GM12874 (cell line): ENCODE results near the gene RAD51B.

ENCODE experiments used
- TF ChIP-seq, protein P1 (sequence below): IDR thresholded peaks from 2 replicates; pipeline ENCODE4 v1.5.1; 2011; ENCODE audit warnings: low read depth, mild to moderate bottlenecking, control low read depth, low read length, moderate library complexity; ENCODE audit not compliant: insufficient read depth

RAD51B gene

DNA sequence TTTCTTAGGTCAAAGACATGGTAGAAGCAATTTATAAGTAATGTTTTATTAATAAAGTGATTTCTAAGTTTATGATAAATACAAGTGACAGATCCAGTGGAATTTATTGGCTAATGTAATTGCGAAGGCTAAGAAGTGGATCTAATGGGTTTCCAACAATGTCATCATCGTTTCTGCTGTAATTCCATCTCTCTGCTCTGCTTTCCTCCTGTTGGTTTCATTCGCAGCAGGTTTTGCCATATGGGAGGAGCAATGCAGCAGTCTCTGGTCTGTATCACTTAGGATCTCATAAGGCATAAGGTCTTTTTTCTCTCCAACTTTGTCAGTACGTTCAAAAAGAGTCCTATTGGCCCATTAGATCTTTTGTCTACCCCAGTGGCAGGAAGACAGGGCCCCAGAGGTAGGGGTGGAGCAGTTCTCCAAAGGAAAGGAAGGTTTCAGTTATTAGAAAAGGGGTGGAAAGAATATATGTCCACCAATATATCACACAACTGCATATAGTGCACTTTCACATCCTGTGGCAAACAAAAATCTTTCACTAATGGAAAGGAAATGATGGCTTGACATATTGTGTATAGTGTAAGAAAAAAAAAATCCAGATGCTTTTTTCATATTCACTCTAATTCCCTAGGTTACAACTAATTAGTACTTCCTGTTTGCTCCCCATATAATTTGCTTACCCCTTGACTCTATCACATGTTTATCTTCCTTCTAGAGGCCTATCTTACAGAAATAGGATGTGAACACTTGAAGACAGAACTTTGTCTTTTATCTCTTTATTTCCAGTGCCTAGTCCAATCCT, 522.0 kb downstream of the RAD51B start:
- TF ChIP-seq, protein P1, sequence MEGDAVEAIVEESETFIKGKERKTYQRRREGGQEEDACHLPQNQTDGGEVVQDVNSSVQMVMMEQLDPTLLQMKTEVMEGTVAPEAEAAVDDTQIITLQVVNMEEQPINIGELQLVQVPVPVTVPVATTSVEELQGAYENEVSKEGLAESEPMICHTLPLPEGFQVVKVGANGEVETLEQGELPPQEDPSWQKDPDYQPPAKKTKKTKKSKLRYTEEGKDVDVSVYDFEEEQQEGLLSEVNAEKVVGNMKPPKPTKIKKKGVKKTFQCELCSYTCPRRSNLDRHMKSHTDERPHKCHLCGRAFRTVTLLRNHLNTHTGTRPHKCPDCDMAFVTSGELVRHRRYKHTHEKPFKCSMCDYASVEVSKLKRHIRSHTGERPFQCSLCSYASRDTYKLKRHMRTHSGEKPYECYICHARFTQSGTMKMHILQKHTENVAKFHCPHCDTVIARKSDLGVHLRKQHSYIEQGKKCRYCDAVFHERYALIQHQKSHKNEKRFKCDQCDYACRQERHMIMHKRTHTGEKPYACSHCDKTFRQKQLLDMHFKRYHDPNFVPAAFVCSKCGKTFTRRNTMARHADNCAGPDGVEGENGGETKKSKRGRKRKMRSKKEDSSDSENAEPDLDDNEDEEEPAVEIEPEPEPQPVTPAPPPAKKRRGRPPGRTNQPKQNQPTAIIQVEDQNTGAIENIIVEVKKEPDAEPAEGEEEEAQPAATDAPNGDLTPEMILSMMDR = no peak

DNA sequence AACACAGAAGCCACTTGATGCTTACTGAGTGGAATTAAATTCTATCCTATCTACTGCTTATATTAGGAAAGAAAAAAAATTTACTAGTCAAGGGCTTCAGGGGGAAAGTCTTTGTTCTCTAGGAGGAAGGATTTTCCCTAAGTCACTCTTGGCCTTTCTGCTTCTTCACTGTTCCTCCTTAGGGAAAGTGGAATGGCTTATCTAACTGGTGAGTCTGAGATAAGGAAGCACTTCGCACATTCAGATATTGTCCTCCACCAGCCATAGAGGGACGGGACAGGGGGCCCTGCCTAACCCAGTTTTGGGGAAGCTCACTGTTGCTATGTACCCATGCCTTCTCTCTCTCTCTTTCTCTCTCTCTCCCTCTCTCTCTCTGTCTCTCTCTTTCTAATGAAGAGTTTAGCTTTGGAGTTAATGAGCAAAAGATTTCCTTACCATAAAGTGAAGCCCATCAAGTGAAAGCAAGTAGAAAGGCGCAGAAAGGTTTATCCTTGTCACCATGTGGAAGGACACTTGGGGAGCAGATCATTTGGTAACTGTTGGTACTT, 522.7 kb downstream of the RAD51B start:
- TF ChIP-seq, protein P1 = no peak

DNA sequence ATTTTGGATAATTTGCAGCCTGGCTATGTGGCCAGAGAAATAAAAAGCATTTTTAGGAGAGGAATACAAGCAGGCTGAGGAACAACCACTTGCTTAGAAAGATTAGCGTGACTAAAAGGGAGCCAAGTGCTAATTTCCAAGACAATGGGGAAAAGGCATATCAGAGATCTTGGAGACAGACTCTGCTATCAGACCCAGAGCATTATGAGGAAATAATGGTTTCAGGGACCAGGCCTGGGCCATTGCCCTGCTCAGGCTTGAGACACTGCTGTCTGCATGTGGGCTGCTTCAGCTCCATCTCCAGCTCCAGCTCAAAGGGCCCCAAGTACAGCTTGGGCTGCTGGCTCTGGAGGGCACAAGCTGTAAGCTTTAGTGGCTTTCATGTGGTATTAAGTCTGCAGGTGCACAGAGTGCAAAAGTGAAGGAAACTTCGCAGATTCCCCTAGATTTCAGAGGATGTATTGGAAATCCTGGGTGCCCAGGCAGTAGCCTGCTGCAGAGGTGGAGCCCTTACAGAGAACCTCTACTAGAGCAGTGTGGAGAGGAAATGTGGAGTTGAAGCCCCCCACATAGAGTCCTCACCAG, 524.0 kb downstream of the RAD51B start:
- TF ChIP-seq, protein P1 = no peak

DNA sequence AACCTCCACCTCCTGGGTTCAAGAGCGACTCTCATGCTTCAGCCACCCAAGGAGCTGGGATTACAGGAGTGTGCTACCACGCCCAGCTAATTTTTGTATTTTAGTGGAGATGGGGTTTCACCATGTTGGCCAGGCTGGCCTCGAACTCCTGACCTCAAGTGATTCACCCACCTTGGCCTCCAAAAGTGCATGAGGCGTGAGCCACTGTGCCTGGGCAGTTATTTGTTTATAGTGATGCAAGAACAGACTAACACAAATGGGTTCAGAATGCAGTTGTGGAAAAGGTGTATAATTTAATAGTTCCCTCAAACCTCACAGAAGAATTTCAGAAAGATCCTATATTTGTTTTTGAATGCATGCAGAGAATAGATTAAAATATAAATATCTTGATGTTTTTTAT, 526.2 kb downstream of the RAD51B start:
- TF ChIP-seq, protein P1 = no peak

DNA sequence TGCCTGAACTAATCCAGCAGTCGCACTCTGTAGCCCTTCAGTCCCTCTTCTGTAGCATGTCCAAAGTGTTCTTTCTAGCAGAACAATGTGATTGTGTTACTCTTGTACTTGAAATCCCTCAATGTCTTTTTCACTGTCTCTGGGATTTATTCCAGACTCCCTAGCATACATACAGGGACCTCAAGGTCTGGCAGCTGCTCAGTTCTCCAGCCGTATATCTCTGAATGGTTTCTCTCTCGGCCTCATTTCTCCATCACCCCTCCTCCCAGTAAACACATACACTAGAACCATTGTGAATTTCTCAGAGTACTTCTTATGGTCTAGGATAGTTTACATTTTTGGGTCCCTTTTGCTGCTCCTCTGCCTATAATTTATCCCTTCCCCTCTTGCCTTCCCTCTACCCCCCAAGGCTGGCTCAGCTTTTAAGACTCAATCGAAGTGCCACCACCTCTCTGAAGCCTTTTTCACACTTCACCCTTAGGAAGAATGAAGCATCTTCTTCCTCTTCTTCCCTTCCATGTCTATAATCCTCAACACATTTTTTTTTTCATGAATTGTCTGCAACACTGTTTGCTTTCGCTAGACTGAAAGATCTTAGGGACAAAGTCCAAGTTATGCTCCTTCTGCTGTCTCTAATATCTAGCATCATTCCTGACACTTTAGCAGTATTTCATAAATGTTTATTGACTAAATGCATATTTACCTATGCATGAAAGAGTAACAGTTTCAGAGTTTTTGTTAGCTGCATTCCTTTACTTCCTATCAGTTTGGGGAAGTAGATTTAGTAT, 527.2 kb downstream of the RAD51B start:
- TF ChIP-seq, protein P1 = no peak

DNA sequence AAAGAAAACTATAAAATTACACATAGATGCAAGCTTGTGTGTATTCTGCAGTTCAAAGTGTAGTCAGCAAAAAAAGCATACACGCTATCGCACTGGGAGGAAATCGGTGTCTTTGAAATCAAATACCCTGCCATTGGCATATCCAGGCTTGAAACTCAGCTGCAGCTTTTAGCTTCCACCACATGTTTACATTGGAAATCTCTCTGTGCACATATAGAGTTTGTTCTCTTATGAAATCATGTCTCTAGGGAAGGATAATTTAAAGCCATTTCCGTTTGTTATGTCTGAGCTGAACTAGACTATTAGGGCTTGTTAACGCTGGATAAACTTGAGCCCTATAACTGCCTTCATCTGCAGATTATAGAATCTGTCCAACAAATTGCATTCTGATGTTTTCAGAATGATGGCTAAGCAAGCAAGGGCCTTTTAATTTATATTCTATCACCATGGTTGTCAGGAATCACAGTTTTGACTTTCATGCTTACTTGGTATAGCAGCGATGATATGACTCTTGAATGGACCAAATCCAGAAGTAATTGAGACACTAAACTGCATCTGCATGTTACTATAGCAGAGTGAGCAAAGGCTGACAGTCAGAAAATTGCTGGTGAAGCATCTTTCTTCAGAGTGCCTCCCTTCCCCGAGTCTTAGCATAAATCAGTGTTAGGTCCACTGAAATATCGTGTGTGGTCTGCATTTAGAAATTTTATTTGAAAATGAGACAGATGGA, 530.5 kb downstream of the RAD51B start:
- TF ChIP-seq, protein P1 = no peak

DNA sequence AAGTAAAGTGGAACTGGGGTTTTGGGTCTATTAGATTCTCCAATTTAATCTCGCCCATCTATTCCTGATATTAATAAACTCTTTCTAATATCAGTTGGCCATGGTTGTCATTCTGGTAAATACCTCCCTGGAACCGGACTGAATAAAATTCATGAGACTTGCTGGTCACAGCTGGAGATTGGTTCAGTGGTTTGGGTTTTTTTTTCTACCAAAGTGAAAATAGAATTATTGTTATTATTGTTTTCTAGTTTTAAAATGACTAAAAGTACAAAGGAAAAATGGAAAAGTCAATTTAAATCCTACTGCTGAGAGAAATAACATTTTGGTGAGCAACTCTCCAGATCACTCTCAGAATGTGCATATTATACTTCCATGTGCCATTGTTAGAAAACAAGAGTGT, 535.8 kb downstream of the RAD51B start:
- TF ChIP-seq, protein P1 = no peak
